Upper lobe of right lung (tissue), 1 donor: ENCODE results near the gene TTLL11. TPM values are rescaled to one million over a fixed set of nuclear protein-coding genes. Genes with fewer than 3 reads are reported as not detected.
A peak's percentile ranks its signal among the peaks of the same experiment; 100 is the strongest.

ENCODE experiments used
- ATAC-seq: fragments of 200-7000 bp; cut with Tn5 transposase; one replicate; pipeline ENCODE4 v1.9.1; 2020; ENCODE audit warnings: mild to moderate bottlenecking, moderate library complexity
- DNase-seq: peaks from one replicate; pipeline ENCODE4 v3.0.0-alpha.2; 2020
- H3K27ac ChIP-seq: fragments of 200-600 bp; one replicate; pipeline ENCODE4 v1.8.0; 2022
- H3K27me3 ChIP-seq: fragments of 200-600 bp; one replicate; pipeline ENCODE4 v1.8.0; 2022; ENCODE audit warnings: mild to moderate bottlenecking
- H3K36me3 ChIP-seq: fragments of 200-600 bp; one replicate; pipeline ENCODE4 v1.8.0; 2022
- H3K4me1 ChIP-seq: fragments of 200-600 bp; one replicate; pipeline ENCODE4 v1.8.0; 2022
- H3K4me3 ChIP-seq: fragments of 200-600 bp; one replicate; pipeline ENCODE4 v1.8.0; 2022; ENCODE audit warnings: mild to moderate bottlenecking
- H3K9me3 ChIP-seq: fragments of 200-600 bp; one replicate; pipeline ENCODE4 v1.8.0; 2022
- intact Hi-C: fragments of 100-400 bp; cut with DNase I; formaldehyde crosslinking; loops from one replicate; pipeline ENCODE4 v1.11.0; 2022
- total RNA-seq: library from RNA; stranded (reverse); fragmentation: NEBNext Ultra II Directional; extraction: Animal tissue kit (Norgen Biotek cat#: 25700); gene quantifications from one replicate; pipeline ENCODE4 v1.2.1, GENCODE V29; 2021
- TF ChIP-seq, protein P1 (sequence below): fragments of 200-600 bp; IDR thresholded peaks from one replicate; pipeline ENCODE4 v1.8.0; 2022; ENCODE audit warnings: antibody characterized with exemption
- donor health status: DM: no; HTN: yes; CAD: no; lungs with severe emphysema.

Gene TTLL11
- total RNA-seq, 1 donor from 2014 or later = 10.7 TPM

DNA sequence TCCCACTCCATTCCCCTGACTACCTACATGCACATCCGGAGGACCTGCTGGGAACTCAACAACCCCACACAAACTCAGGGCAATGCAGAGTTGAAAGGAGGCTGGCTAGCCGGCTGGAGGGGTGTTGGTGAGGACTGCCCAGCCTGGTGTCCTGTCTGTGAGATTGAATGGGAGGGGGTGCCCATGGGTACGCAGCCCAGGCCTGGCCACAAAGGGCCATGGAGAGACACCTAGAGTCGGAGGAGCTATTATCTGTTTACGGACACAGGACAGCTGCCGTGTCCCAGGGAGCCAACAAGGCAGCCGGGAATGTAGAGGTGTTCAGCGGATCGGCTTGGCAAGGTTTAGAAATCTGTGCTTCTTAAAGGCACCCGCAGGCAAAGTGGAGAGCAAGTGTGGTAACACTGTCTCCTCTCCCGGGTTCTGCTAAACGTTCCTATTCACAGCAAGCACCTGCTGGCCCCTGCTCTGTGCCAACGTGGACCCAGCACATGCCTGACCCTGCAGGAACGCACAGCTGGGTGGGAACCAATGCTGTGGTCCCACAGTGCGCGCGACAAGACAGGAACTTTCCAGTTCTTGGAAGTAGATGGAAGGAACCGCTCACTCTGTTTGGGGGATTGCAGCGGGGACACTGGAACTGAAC is 275.0 kb downstream of the TTLL11 start:
- TF ChIP-seq, protein P1, sequence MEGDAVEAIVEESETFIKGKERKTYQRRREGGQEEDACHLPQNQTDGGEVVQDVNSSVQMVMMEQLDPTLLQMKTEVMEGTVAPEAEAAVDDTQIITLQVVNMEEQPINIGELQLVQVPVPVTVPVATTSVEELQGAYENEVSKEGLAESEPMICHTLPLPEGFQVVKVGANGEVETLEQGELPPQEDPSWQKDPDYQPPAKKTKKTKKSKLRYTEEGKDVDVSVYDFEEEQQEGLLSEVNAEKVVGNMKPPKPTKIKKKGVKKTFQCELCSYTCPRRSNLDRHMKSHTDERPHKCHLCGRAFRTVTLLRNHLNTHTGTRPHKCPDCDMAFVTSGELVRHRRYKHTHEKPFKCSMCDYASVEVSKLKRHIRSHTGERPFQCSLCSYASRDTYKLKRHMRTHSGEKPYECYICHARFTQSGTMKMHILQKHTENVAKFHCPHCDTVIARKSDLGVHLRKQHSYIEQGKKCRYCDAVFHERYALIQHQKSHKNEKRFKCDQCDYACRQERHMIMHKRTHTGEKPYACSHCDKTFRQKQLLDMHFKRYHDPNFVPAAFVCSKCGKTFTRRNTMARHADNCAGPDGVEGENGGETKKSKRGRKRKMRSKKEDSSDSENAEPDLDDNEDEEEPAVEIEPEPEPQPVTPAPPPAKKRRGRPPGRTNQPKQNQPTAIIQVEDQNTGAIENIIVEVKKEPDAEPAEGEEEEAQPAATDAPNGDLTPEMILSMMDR = no peak
- no peaks in the 10 kb centered on the region for H3K4me1 ChIP-seq
- H3K36me3 ChIP-seq = no peaks in the 10 kb centered on the region
- no peak overlapping the region for H3K27ac ChIP-seq
- no peaks in the 10 kb centered on the region for H3K9me3 ChIP-seq
- ATAC-seq (no peak), DNase-seq (peak; percentile 53)
- no peak overlapping the region for H3K4me3 ChIP-seq
- H3K27me3 ChIP-seq = no peaks in the 10 kb centered on the region
- intact Hi-C loops = no loop called here

DNA sequence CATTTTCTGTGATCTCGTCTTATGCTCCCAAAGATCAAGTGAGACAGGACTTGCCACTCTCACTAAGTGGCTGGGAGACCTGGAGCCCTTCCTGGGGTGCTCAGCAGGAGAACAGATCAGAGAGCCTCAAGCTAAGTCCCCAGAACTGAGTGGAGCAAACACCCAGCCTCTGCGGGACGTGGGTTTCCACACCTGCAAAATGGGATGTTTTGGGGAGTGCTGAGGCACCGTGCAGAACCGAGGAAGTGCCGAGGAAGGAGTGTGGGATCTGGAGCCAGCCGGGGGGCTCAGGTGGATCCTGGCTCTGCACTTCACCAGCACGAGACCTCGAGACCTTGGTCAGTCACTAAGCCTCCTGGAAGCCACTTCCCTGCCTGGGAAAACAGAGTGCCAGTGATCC is 275.6 kb downstream of the TTLL11 start:
- intact Hi-C loops = no loop called here
- no peaks in the 10 kb centered on the region for H3K9me3 ChIP-seq
- H3K4me3 ChIP-seq = no peak overlapping the region
- no peak for ATAC-seq
- no peak overlapping the region for H3K27ac ChIP-seq
- H3K36me3 ChIP-seq = no peaks in the 10 kb centered on the region
- no peaks in the 10 kb centered on the region for H3K4me1 ChIP-seq
- H3K27me3 ChIP-seq = no peaks in the 10 kb centered on the region
- no peak for DNase-seq
- TF ChIP-seq, protein P1 = no peak

GRCh38 chr9:121816845-121817450 is 276.2 kb downstream of the TTLL11 start:
- Histone ChIP-seq H3K9me3 (no peaks in the 10 kb centered on the region), H3K27me3 (no peaks in the 10 kb centered on the region), H3K4me1 (no peaks in the 10 kb centered on the region), H3K4me3 (no peak overlapping the region), H3K36me3 (no peaks in the 10 kb centered on the region), H3K27ac (no peak overlapping the region)
- no peak for DNase-seq
- TF ChIP-seq, protein P1 = no peak
- ATAC-seq = no peak
- intact Hi-C loops = no loop called here

- ATAC-seq (no peak), DNase-seq (no peak)
- H3K36me3 ChIP-seq = no peaks in the 10 kb centered on the region
- TF ChIP-seq, protein P1 = no peak
- no peaks in the 10 kb centered on the region for H3K9me3 ChIP-seq
- intact Hi-C loops = no loop called here
- no peaks in the 10 kb centered on the region for H3K27me3 ChIP-seq
- no peaks in the 10 kb centered on the region for H3K4me1 ChIP-seq
- H3K4me3 ChIP-seq = no peak overlapping the region
- no peak overlapping the region for H3K27ac ChIP-seq
Observed at GRCh38 chr9:121816449-121816817, 276.7 kb downstream of the TTLL11 start.

DNA sequence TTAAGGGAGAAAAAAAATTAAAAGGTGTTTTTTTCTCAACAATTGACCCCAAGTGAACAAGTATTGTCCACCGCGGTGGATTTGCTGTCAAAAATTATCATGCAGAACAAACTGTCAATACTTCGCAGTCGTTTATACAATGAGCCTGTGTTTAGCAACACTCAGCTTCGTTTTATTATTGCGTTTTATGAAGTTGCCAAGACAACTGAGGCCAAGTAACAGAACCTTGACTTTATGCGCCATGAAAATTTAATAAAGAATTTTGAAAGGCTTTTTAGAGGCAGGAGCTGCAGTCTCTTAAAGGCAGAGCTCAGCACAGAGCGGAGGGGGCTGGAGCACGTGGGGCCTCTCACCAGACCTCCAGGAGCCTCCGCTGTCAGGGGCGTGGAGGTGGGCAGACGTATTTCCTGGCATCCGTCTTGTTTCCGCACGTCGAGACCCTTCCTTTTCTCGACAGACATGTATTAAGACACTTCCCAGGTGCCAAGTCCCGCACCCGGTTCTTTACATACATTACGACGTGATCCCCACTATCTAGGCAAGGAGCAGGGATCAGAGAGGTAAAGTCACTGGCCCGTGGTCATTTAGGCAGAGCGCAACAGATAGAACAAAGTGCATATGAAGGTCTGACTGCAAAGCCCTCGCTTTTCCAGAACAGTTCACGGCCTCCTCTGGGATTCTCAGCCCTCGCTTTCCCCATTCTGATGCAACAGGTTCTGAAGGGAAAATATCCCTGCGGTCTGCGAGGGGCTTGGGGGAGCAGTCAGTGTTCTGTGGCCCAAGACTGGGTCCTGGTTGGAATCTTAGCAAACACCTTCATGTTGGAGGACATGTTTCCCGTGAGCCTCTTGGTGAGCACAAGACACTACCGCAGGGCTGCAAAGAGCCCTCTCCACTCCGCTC is 277.3 kb downstream of the TTLL11 start:
- Histone ChIP-seq H3K36me3 (no peaks in the 10 kb centered on the region), H3K27ac (no peak overlapping the region), H3K9me3 (no peaks in the 10 kb centered on the region), H3K27me3 (no peaks in the 10 kb centered on the region), H3K4me3 (no peak overlapping the region), H3K4me1 (no peaks in the 10 kb centered on the region)
- TF ChIP-seq, protein P1 = no peak
- ATAC-seq (no peak), DNase-seq (no peak)
- intact Hi-C loops = no loop called here
